Colonic mucosa (tissue), 4 donors: ENCODE results near the gene GRM8. TPM values are rescaled to one million over a fixed set of nuclear protein-coding genes. Genes with fewer than 3 reads are reported as not detected.

Source experiments
- DNase-seq: peaks from one replicate; pipeline ENCODE4 v3.0.0-alpha.2; 2020
- H3K27ac ChIP-seq: fragments of 200-600 bp; one replicate; pipeline ENCODE4 v1.8.0; 2021
- H3K27me3 ChIP-seq: fragments of 200-600 bp; one replicate; pipeline ENCODE4 v1.8.0; 2021
- H3K36me3 ChIP-seq: fragments of 200-600 bp; one replicate; pipeline ENCODE4 v1.8.0; 2021
- H3K4me1 ChIP-seq: fragments of 200-600 bp; one replicate; pipeline ENCODE4 v1.8.0; 2021; ENCODE audit warnings: mild to moderate bottlenecking
- H3K4me3 ChIP-seq: fragments of 200-600 bp; one replicate; pipeline ENCODE4 v1.8.0; 2021
- H3K9ac ChIP-seq, 2 donors: one replicate each; pipeline ENCODE4 v1.7.0; 2013; ENCODE audit warnings: control low read depth in 2 of 2, low read depth in 2 of 2, low read length in 2 of 2
- H3K9me3 ChIP-seq: fragments of 200-600 bp; one replicate; pipeline ENCODE4 v1.8.0; 2021
- intact Hi-C: fragments of 100-400 bp; cut with DNase I; formaldehyde crosslinking; loops from one replicate; pipeline ENCODE4 v1.14.1; 2022
- total RNA-seq, 2 donors: library from RNA; stranded (reverse); fragmentation: NEBNext Ultra II Directional in 1 of 2; extraction: Animal tissue kit (Norgen Biotek cat#: 25700) in 1 of 2; gene quantifications; one replicate each; pipeline ENCODE4 v1.2.1, GENCODE V29; 2021
- TF ChIP-seq, protein P1 (sequence below): fragments of 200-600 bp; IDR thresholded peaks from one replicate; pipeline ENCODE4 v1.8.0; 2022; ENCODE audit warnings: antibody characterized with exemption, mild to moderate bottlenecking
- donor health status: healthy.
- donor health status: DM: no; HTN: no; CAD: no.
- donor health status: DM: no; HTN: no; CAD: no.

Gene GRM8
- total RNA-seq, 2 donors from 2014 or later: 2.2 to 2.5 TPM

- Histone ChIP-seq H3K27ac (no peak overlapping the region), H3K4me1 (no peaks in the 10 kb centered on the region), H3K4me3 (no peak overlapping the region), H3K9ac (no peak overlapping the region), H3K36me3 (no peaks in the 10 kb centered on the region), H3K27me3 (no peaks in the 10 kb centered on the region), H3K9me3 (no peaks in the 10 kb centered on the region)
- intact Hi-C loops: no loop called here
- TF ChIP-seq, protein P1, sequence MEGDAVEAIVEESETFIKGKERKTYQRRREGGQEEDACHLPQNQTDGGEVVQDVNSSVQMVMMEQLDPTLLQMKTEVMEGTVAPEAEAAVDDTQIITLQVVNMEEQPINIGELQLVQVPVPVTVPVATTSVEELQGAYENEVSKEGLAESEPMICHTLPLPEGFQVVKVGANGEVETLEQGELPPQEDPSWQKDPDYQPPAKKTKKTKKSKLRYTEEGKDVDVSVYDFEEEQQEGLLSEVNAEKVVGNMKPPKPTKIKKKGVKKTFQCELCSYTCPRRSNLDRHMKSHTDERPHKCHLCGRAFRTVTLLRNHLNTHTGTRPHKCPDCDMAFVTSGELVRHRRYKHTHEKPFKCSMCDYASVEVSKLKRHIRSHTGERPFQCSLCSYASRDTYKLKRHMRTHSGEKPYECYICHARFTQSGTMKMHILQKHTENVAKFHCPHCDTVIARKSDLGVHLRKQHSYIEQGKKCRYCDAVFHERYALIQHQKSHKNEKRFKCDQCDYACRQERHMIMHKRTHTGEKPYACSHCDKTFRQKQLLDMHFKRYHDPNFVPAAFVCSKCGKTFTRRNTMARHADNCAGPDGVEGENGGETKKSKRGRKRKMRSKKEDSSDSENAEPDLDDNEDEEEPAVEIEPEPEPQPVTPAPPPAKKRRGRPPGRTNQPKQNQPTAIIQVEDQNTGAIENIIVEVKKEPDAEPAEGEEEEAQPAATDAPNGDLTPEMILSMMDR: no peak
- DNase-seq: no peak
These were observed 62.9 kb downstream of the GRM8 start for GRCh38 chr7:127189886-127190285.

DNA sequence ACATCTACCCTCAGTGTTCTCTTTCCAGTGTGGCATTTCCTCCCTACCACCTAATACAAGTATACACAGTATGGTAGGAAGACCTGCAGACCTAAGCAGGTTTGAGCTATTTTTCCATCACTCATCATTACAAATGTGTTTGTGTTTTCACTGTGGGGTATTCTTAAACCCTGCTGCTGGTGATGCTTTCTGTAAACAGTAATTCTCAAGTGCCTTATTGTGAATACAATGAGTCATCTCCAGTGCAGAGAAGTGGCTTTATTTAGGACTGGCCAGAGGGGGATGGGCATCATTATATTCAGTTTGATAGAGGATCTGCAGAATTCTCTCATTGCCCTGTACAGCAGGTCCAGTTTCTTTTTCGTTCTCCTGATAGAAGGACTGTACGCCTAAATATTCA lies 63.7 kb downstream of the GRM8 start:
- Histone ChIP-seq H3K9me3 (no peaks in the 10 kb centered on the region), H3K4me1 (no peaks in the 10 kb centered on the region), H3K27me3 (no peaks in the 10 kb centered on the region), H3K36me3 (no peaks in the 10 kb centered on the region), H3K27ac (no peak overlapping the region), H3K4me3 (no peak overlapping the region), H3K9ac (no peak overlapping the region)
- DNase-seq: no peak
- intact Hi-C loops: no loop called here
- TF ChIP-seq, protein P1: no peak

- Histone ChIP-seq H3K4me1 (no peaks in the 10 kb centered on the region), H3K4me3 (no peak overlapping the region), H3K27ac (no peak overlapping the region), H3K9me3 (no peaks in the 10 kb centered on the region), H3K36me3 (no peaks in the 10 kb centered on the region), H3K27me3 (no peaks in the 10 kb centered on the region), H3K9ac (no peak overlapping the region)
- DNase-seq: no peak
- TF ChIP-seq, protein P1: no peak
- intact Hi-C loops: no loop called here
These were observed 65.0 kb downstream of the GRM8 start for GRCh38 chr7:127187740-127188139.

DNA sequence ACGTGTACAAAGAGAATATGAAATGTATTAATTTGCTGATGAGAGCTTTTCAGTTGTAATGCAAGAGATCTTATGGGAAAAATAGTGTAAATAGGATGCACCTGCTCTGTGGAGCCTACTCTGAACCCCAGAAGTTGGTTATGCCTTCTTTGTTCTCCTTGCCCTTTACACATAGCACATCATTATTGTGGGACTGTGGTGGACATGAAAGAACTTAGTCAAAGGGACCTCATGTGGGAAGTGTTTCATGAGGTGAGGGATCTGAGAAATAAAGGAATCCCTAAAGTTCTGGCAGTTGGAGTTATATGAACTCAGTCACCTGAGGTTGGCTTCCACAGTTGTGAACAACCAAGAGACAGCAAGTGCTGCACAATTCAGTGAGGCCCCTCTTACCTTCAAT lies 66.1 kb downstream of the GRM8 start:
- DNase-seq: no peak
- TF ChIP-seq, protein P1: no peak
- Histone ChIP-seq H3K36me3 (no peaks in the 10 kb centered on the region), H3K9ac (no peak overlapping the region), H3K27me3 (no peaks in the 10 kb centered on the region), H3K4me3 (no peak overlapping the region), H3K27ac (no peak overlapping the region), H3K9me3 (no peaks in the 10 kb centered on the region), H3K4me1 (no peaks in the 10 kb centered on the region)
- intact Hi-C loops: no loop called here

- H3K9me3 ChIP-seq: no peaks in the 10 kb centered on the region
- TF ChIP-seq, protein P1: no peak
- no peak for DNase-seq
- no peaks in the 10 kb centered on the region for H3K36me3 ChIP-seq
- no peak overlapping the region for H3K9ac ChIP-seq
- intact Hi-C loops: no loop called here
- H3K4me3 ChIP-seq: no peak overlapping the region
- no peaks in the 10 kb centered on the region for H3K27me3 ChIP-seq
- H3K4me1 ChIP-seq: no peaks in the 10 kb centered on the region
- H3K27ac ChIP-seq: no peak overlapping the region
These were observed 75.6 kb downstream of the GRM8 start for GRCh38 chr7:127177156-127177555.

DNA sequence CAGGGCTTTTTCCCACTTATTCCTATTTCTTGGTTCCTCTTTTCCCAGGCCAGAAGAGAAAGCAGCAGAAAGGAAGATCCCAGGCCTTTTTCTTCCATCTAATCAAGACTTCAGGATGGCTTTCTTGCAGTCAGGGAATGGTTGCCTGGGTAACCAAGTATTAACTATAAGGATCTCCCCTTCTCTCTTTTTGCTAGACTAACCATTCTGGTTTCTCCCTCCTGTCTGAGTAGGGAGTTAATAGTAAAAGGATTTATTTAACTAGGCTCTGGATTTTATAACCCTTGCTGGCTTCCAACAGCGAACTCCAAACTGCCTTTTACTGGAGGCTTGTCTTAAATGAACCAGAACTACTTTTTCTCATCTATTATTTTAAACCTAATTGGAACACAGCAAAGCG lies 90.4 kb downstream of the GRM8 start:
- Histone ChIP-seq H3K4me3 (no peak overlapping the region), H3K27ac (no peak overlapping the region), H3K36me3 (no peaks in the 10 kb centered on the region), H3K4me1 (no peaks in the 10 kb centered on the region), H3K27me3 (no peaks in the 10 kb centered on the region), H3K9ac (no peak overlapping the region), H3K9me3 (no peaks in the 10 kb centered on the region)
- intact Hi-C loops: no loop called here
- TF ChIP-seq, protein P1: no peak
- no peak for DNase-seq
